GM12878 (cell line): Measurements from ENCODE around the gene COL23A1. TPM values are rescaled to one million over a fixed set of nuclear protein-coding genes. Genes with fewer than 3 reads are reported as not detected.

Source experiments
- ATAC-seq: fragments of 200-7000 bp; cut with Tn5 transposase; 3 replicates; pipeline ENCODE4 v1.9.1; 2020; ENCODE audit warnings: mild to moderate bottlenecking, moderate library complexity
- BruUV-seq: library from RNA; stranded (reverse); fragments of 400-500 nt; replicated peaks from 2 replicates; lab custom pipeline; 2021; lab: Mats Ljungman, UMichigan
- CTCF ChIA-PET: fragments of 300-600 bp; sonication (Branson Sonifier 250); formaldehyde crosslinking; extraction: SDS; loops from one replicate; lab custom pipeline; 2021; ENCODE audit warnings: inconsistent platforms; lab: Yijun Ruan, JAX
- POLR2A ChIA-PET: fragments of 350-600 bp; formaldehyde crosslinking; extraction: SDS; loops from one replicate; lab custom pipeline; 2021; ENCODE audit warnings: inconsistent platforms; lab: Charles Lee
- RAD21 ChIA-PET: fragments of 300-600 bp; sonication (Branson Sonifier 250); formaldehyde crosslinking; loops from one replicate; lab custom pipeline; 2023; ENCODE audit warnings: antibody characterized with exemption; ENCODE audit not compliant: unreplicated experiment; lab: Charles Lee
- SMC1A ChIA-PET: fragments of 300-600 bp; sonication (Branson Sonifier 250); formaldehyde crosslinking; loops from one replicate; lab custom pipeline; 2023; ENCODE audit not compliant: unreplicated experiment, uncharacterized antibody; lab: Charles Lee
- DNase-seq: peaks from one replicate; pipeline ENCODE4 v3.0.0-alpha.2; 2011; ENCODE audit warnings: low read depth, low spot score
- FAIRE-seq: peaks from 3 replicates; lab custom pipeline; 2011; peaks lifted over from hg19 to GRCh38; lab: Jason Lieb, UNC
- H2AFZ ChIP-seq: 2 replicates; pipeline ENCODE4 v1.6.0; 2011; ENCODE audit warnings: low read depth, low read length, control low read depth; ENCODE audit not compliant: control insufficient read depth
- H3K27ac ChIP-seq: 2 replicates; pipeline ENCODE4 v1.5.1; 2011; ENCODE audit warnings: control low read depth; ENCODE audit not compliant: control insufficient read depth, insufficient read depth
- H3K27me3 ChIP-seq, 2 experiments: replicated peaks in 1 of 2; 2 replicates each; pipeline versions ENCODE4 v1.6.0 to v1.6.1; 2011; ENCODE audit warnings: low read length in 1 of 2; ENCODE audit not compliant: control insufficient read depth in 2 of 2, insufficient read depth in 2 of 2
- H3K36me3 ChIP-seq, 2 experiments: 2 replicates each; pipeline ENCODE4 v1.5.1; 2011; ENCODE audit warnings: low read length in 1 of 2; ENCODE audit not compliant: control insufficient read depth in 2 of 2, insufficient read depth in 2 of 2
- H3K4me1 ChIP-seq: 2 replicates; pipeline ENCODE4 v1.6.1; 2011; ENCODE audit warnings: mild to moderate bottlenecking, low read length, moderate library complexity, mixed read lengths; ENCODE audit not compliant: control insufficient read depth, insufficient read depth
- H3K4me2 ChIP-seq: 2 replicates; pipeline ENCODE4 v1.6.0; 2011; ENCODE audit warnings: control low read depth; ENCODE audit not compliant: control insufficient read depth, insufficient read depth
- H3K4me3 ChIP-seq: fragments of 200-600 bp; sonication (generic); 2 replicates; pipeline ENCODE4 v1.5.1; 2016
- H3K79me2 ChIP-seq: 2 replicates; pipeline ENCODE4 v1.6.0; 2011; ENCODE audit warnings: low read length; ENCODE audit not compliant: control insufficient read depth, insufficient read depth
- H3K9ac ChIP-seq: 2 replicates; pipeline ENCODE4 v1.8.0; 2011; ENCODE audit warnings: low read length, control low read depth, mixed read lengths; ENCODE audit not compliant: control insufficient read depth, insufficient read depth
- H3K9me3 ChIP-seq: replicated peaks from 3 replicates; pipeline ENCODE4 v1.5.1; 2011; ENCODE audit warnings: mild to moderate bottlenecking, low read length; ENCODE audit not compliant: control insufficient read depth, insufficient read depth
- H4K20me1 ChIP-seq: 2 replicates; pipeline ENCODE4 v1.6.0; 2011; ENCODE audit not compliant: control insufficient read depth, insufficient read depth
- CHD4 ChIP-seq: fragments of 200-600 bp; sonication (generic); IDR thresholded peaks from 2 replicates; pipeline ENCODE4 v1.6.1; 2016; ENCODE audit warnings: mild to moderate bottlenecking
- IKZF2 ChIP-seq, 2 experiments: fragments of 450-650 bp; IDR thresholded peaks; 2 replicates each; pipeline ENCODE4 v1.6.1; 2017; ENCODE audit warnings: mild to moderate bottlenecking in 2 of 2, moderate library complexity in 2 of 2
- NR2C1 ChIP-seq: fragments of 450-650 bp; IDR thresholded peaks from 2 replicates; pipeline ENCODE4 v1.6.1; 2017; ENCODE audit warnings: antibody characterized with exemption, mild to moderate bottlenecking, moderate library complexity
- NR2F1 ChIP-seq: fragments of 450-650 bp; conservative IDR thresholded peaks from 2 replicates; pipeline ENCODE4 v1.6.1; 2017; ENCODE audit warnings: mild to moderate bottlenecking
- POLR2AphosphoS2 ChIP-seq: IDR thresholded peaks from 2 replicates; pipeline ENCODE4 v1.6.1; 2011; ENCODE audit warnings: low read depth, mild to moderate bottlenecking, low read length, improper control_type of control experiment, moderate library complexity
- RB1 ChIP-seq: fragments of 450-650 bp; formaldehyde crosslinking; IDR thresholded peaks from 2 replicates; pipeline ENCODE4 v1.6.1; 2017; ENCODE audit warnings: mild to moderate bottlenecking, borderline replicate concordance
- SIN3A ChIP-seq: IDR thresholded peaks from 2 replicates; pipeline ENCODE4 v1.6.1; 2012; ENCODE audit warnings: low read depth, low read length, improper control_type of control experiment
- SRF ChIP-seq, 2 experiments: IDR thresholded peaks; 2 replicates each; pipeline ENCODE4 v1.6.1; 2011; ENCODE audit warnings: low read depth in 2 of 2, low read length in 2 of 2, mild to moderate bottlenecking in 1 of 2, moderate library complexity in 1 of 2
- WGBS: methylation state at CpG from one replicate; pipeline ENCODE4 v1.1.6; 2016; ENCODE audit warnings: low lambda C conversion rate; ENCODE audit not compliant: insufficient replicate concordance, insufficient coverage; ENCODE audit errors: missing lambda C conversion rate; 5-methylcytosine and 5-hydroxymethylcytosine counted together
- in situ Hi-C: fragments of 300-500 bp; cut with MboI; formaldehyde crosslinking; loops from 9 replicates; pipeline ENCODE4 v1.14.3; 2018; ENCODE audit warnings: mixed read lengths
- intact Hi-C: fragments of 100-400 bp; cut with micrococcal nuclease; formaldehyde crosslinking; loops from one replicate; pipeline ENCODE4 v1.14.2; 2022; ENCODE audit not compliant: unreplicated experiment
- polyA plus RNA-seq, 11 experiments: library from polyadenylated mRNA; depleted of rRNA in 4 of 11; unstranded in 6 of 11; stranded (reverse) in 5 of 11; fragments of >200 nt; fragmentation: Nextera tagmentation in 4 of 11; fragmentation: Illumina TruSeq in 1 of 11; extraction: Ambion mirVana in 4 of 11; extraction: Trizol in 1 of 11; gene quantifications; 1 replicate in 1 of 11; 2 replicates in 10 of 11; pipeline versions ENCODE4 v1.2.1 to v1.2.3, GENCODE V29; 2011 to 2016; ENCODE audit warnings: inconsistent platforms in 2 of 11, missing spikeins in 2 of 11, low read depth in 1 of 11
- total RNA-seq, 4 experiments: library from RNA; depleted of rRNA in 3 of 4; stranded (reverse); fragments of >200 nt in 3 of 4; fragmentation: Illumina TruSeq in 1 of 4; extraction: Trizol in 1 of 4; gene quantifications; 2 replicates each; pipeline versions ENCODE4 v1.2.1 to v1.2.3, GENCODE V29; 2013 to 2021
- TF ChIP-seq, protein P1 (sequence below), 3 experiments: IDR thresholded peaks in 2 of 3; conservative IDR thresholded peaks in 1 of 3; 2 replicates each; pipeline ENCODE4 v1.5.1; 2011; ENCODE audit warnings: low read depth in 3 of 3, low read length in 3 of 3, mild to moderate bottlenecking in 3 of 3, control low read depth in 2 of 3, moderate library complexity in 2 of 3, inconsistent platforms in 1 of 3, mixed read lengths in 1 of 3; ENCODE audit not compliant: control insufficient read depth in 2 of 3, insufficient read depth in 1 of 3; ENCODE audit errors: extremely low read depth in 1 of 3
- TF ChIP-seq, protein P2 (sequence below): IDR thresholded peaks from 2 replicates; pipeline ENCODE4 v1.6.1; 2011; ENCODE audit warnings: borderline replicate concordance, low read depth, mild to moderate bottlenecking, moderate library complexity, low read length; ENCODE audit not compliant: insufficient read depth, poor library complexity, severe bottlenecking

COL23A1 gene
- total and polyA plus RNA-seq, 10 of the 15 experiments (the other 5 are each of a cell fraction or from before 2014, with no cell fraction given), result 0.03 to 0.83 (median 0.09) TPM; not detected in 5

DNA sequence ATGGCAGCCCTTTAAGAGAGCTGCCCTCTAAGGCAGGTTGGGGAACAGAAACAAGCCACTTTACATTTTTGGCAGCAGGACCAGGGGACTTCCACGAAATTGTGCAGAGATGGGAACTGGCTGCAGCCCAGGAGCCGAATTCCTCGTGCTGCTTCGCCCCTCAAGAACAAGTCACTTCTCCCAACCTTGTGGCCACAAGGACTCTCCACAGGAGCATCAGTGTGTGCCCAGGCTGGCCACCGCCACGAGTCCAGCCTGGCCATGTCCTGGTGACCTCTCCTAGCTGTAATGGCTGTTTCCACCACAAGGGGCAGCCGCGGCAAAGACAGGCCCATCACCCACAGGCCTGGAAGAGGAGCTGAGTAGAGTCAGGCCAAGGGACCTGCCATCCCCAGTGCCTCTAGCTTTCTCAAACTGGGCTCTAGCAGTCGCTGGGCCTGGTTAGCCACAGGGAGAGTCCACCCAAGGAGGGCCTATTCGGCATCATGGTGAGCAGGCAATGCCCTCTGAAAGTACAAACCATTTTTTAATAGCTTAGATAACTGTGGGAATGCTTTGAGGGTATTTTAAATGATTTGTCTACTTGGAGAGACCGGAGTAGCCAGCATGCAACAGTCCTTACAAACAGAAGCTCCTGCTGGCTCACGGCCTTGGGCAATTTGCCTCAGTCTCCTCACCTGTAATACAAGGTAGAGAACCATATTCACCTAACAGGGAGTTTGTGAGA is 129.0 kb downstream of the COL23A1 start:
- ChIA-PET SMC1A (interaction anchor here (1.2 kb wide), 1 partner anchor 9 kb away, joined by 4 read pairs; no protein-coding TSS in a partner anchor), RAD21 (interaction anchor here (1.1 to 1.2 kb wide), 2 partner anchors 177 to 226 kb away, joined by 3 read pairs; no protein-coding TSS in a partner anchor), CTCF (interaction anchor here (0.5 to 2.6 kb wide), 13 partner anchors 8 to 1497 kb away, joined by 3 to 20 read pairs (median 4); partner anchors contain the start of gene PHYKPL), POLR2A (no interaction called here)
- in situ Hi-C loops (no loop called here), intact Hi-C loops (no loop called here)
- no peak overlapping the region for H2AFZ ChIP-seq
- no peaks in the 10 kb centered on the region for H3K79me2 ChIP-seq
- no peaks in the 10 kb centered on the region for H3K27me3 ChIP-seq
- no peak overlapping the region for H3K4me3 ChIP-seq
- H3K9ac ChIP-seq, result no peak overlapping the region
- ATAC-seq (peak; percentile 91), DNase-seq (no peak), FAIRE-seq (peak; percentile 44)
- no peak overlapping the region for H3K4me2 ChIP-seq
- no peaks in the 10 kb centered on the region for H3K36me3 ChIP-seq
- no peaks in the 10 kb centered on the region for H3K9me3 ChIP-seq
- no peaks in the 10 kb centered on the region for H4K20me1 ChIP-seq
- H3K27ac ChIP-seq, result no peak overlapping the region
- no TSS peak for BruUV-seq
- no peak for TF ChIP-seq NR2C1
- TF ChIP-seq, protein P1, sequence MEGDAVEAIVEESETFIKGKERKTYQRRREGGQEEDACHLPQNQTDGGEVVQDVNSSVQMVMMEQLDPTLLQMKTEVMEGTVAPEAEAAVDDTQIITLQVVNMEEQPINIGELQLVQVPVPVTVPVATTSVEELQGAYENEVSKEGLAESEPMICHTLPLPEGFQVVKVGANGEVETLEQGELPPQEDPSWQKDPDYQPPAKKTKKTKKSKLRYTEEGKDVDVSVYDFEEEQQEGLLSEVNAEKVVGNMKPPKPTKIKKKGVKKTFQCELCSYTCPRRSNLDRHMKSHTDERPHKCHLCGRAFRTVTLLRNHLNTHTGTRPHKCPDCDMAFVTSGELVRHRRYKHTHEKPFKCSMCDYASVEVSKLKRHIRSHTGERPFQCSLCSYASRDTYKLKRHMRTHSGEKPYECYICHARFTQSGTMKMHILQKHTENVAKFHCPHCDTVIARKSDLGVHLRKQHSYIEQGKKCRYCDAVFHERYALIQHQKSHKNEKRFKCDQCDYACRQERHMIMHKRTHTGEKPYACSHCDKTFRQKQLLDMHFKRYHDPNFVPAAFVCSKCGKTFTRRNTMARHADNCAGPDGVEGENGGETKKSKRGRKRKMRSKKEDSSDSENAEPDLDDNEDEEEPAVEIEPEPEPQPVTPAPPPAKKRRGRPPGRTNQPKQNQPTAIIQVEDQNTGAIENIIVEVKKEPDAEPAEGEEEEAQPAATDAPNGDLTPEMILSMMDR (IDR thresholded peaks at IDR 0.05 in 2 of 3, conservative IDR thresholded peaks at IDR 0.05 in 1 of 3; ENCODE audit: control insufficient read depth in 2 of 3, extremely low read depth in 1 of 3, insufficient read depth in 1 of 3, low read depth in 3 of 3, low read length in 3 of 3), result peak; percentile 55 to 75 (median 60)
- no peaks in the 10 kb centered on the region for H3K4me1 ChIP-seq
- 12% methylated on average over 12 of the region's 12 CpGs for WGBS

GRCh38 chr5:178460598-178460997 is 129.6 kb downstream of the COL23A1 start:
- DNase-seq (no peak), ATAC-seq (no peak), FAIRE-seq (no peak)
- no peaks in the 10 kb centered on the region for H3K36me3 ChIP-seq
- in situ Hi-C loops, result no loop called here
- RAD21 ChIA-PET, result interaction anchor here (1.2 kb wide), 1 partner anchor 176 kb away, joined by 3 read pairs; no protein-coding TSS in a partner anchor
- TF ChIP-seq, protein P2, sequence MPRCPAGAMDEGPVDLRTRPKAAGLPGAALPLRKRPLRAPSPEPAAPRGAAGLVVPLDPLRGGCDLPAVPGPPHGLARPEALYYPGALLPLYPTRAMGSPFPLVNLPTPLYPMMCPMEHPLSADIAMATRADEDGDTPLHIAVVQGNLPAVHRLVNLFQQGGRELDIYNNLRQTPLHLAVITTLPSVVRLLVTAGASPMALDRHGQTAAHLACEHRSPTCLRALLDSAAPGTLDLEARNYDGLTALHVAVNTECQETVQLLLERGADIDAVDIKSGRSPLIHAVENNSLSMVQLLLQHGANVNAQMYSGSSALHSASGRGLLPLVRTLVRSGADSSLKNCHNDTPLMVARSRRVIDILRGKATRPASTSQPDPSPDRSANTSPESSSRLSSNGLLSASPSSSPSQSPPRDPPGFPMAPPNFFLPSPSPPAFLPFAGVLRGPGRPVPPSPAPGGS, result no peak
- TF ChIP-seq RB1 (no peak), IKZF2 (IDR thresholded peaks at IDR 0.05) (no peak), POLR2AphosphoS2 (no peak), CHD4 (no peak), SRF (IDR thresholded peaks at IDR 0.05; ENCODE audit: low read depth in 2 of 2, low read length in 2 of 2) (no peak), NR2F1 (no peak), SIN3A (no peak)
- H3K27ac ChIP-seq, result no peak overlapping the region
- H3K4me2 ChIP-seq, result no peak overlapping the region
- POLR2A ChIA-PET, result no interaction called here
- no peaks in the 10 kb centered on the region for H3K9me3 ChIP-seq
- WGBS, result 24% methylated on average over 5 of the region's 5 CpGs
- H4K20me1 ChIP-seq, result no peaks in the 10 kb centered on the region
- no peak overlapping the region for H2AFZ ChIP-seq
- H3K79me2 ChIP-seq, result no peaks in the 10 kb centered on the region
- no peaks in the 10 kb centered on the region for H3K4me1 ChIP-seq
- no peaks in the 10 kb centered on the region for H3K27me3 ChIP-seq
- intact Hi-C loops, result no loop called here
- H3K9ac ChIP-seq, result no peak overlapping the region
- no TSS peak for BruUV-seq
- no peak overlapping the region for H3K4me3 ChIP-seq
- CTCF ChIA-PET, result interaction anchor here (0.5 to 2.6 kb wide), 10 partner anchors 11 to 228 kb away, joined by 3 to 20 read pairs (median 4); partner anchors contain the start of gene PHYKPL
- SMC1A ChIA-PET, result no interaction called here
